Muscle layer of duodenum (tissue), 2 donors: ENCODE measurements around the gene ETS2.

Experiments used
- H3K27ac ChIP-seq: one replicate; pipeline ENCODE4 v1.7.0; 2013; ENCODE audit warnings: mild to moderate bottlenecking, low read length
- H3K27me3 ChIP-seq: one replicate; pipeline ENCODE4 v1.7.0; 2013; ENCODE audit warnings: low read depth, mild to moderate bottlenecking, control low read depth, low read length
- H3K36me3 ChIP-seq, 2 donors: one replicate each; pipeline ENCODE4 v1.7.0; 2013; ENCODE audit warnings: low read length in 2 of 2, control low read depth in 1 of 2, mild to moderate bottlenecking in 1 of 2; ENCODE audit not compliant: insufficient read depth in 2 of 2, control insufficient read depth in 1 of 2
- H3K4me1 ChIP-seq, 2 donors: one replicate each; pipeline ENCODE4 v1.7.0; 2013; ENCODE audit warnings: low read length in 2 of 2, mild to moderate bottlenecking in 2 of 2, control low read depth in 1 of 2, moderate library complexity in 1 of 2; ENCODE audit not compliant: insufficient read depth in 2 of 2, control insufficient read depth in 1 of 2
- H3K4me3 ChIP-seq, 2 donors: one replicate each; pipeline ENCODE4 v1.7.0; 2013; ENCODE audit warnings: low read length in 2 of 2, low read depth in 1 of 2, mild to moderate bottlenecking in 1 of 2
- H3K9me3 ChIP-seq, 2 donors: one replicate each; pipeline ENCODE4 v1.7.0; 2013; ENCODE audit warnings: low read length in 2 of 2, control low read depth in 1 of 2, mild to moderate bottlenecking in 1 of 2; ENCODE audit not compliant: control insufficient read depth in 1 of 2
- donor health status: healthy.

ETS2 gene

DNA sequence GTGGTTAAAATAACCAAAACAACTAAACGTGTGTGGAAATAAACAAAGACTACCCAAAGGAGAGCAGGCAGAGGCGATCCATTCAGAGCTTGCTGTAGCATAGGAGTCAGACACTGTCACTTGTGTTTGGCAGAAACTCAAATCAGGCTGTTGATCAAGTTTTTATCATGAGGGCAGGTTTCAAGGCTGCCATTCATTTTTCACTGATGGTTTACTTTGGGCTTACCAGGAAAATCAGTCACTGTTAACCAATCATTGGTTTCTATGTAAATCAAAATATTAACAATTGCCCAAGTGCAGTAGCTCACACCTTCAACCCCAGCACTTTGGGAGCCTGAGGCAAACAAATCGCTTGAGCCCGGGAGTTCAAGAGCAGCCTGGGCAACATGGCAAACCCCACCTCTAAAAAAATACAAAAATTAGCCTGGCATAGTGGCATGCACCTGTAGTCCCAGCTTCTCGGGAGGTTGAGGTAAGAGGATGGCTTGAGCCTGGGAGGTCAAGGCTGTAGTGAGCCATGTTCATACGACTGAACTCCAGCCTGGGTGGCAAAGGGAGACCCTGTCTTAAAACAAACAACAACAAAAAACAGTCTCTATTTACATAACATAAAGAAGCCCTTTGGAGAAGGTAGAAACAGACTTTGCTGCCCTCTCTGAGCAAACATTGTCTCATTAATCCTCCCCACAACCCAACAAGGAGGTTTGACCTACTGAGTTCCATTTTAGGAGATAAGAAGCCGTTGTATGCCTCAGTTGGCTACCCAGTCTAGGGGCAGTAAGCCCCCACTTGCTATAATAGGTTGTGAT lies 21.1 kb upstream of the ETS2 start:
- H3K27ac ChIP-seq, result peak overlapping the region; percentile 22
- H3K27me3 ChIP-seq, result no peaks in the 10 kb centered on the region

DNA sequence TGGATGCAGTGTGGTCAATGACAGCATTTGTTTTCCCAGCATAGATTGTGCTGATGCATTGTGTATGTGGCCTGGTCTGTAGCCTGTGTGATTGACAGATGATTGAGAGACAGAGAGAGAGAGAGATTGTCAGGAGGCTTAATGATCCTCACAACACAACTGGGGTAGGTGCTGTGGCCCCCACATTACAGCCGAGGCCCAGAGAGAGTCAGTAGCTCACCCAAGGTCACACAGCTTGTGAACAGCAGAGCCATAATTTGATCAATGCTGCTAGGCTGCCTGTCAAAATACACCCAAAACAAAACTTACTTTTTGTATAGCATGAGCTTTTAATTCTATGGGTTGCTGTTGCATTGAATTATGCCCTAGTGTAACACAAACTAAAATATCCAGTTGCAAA lies 20.2 kb upstream of the ETS2 start:
- Histone ChIP-seq H3K4me1 (peaks cover 0 to 4% of the 10 kb centered on the region in 2 donors), H3K9me3 (peaks cover 6 to 14% of the 10 kb centered on the region in 2 donors), H3K27ac (peak overlapping the region; percentile 22), H3K36me3 (no peaks in the 10 kb centered on the region), H3K27me3 (no peaks in the 10 kb centered on the region), H3K4me3 (no peak overlapping the region)

More for the DNA sequence above, 21.1 kb upstream of the ETS2 start:
- no peaks in the 10 kb centered on the region for H3K36me3 ChIP-seq
- H3K4me3 ChIP-seq, result no peak overlapping the region
- H3K4me1 ChIP-seq, result peaks cover 0 to 4% of the 10 kb centered on the region in 2 donors
- peaks cover 6 to 14% of the 10 kb centered on the region in 2 donors for H3K9me3 ChIP-seq

DNA sequence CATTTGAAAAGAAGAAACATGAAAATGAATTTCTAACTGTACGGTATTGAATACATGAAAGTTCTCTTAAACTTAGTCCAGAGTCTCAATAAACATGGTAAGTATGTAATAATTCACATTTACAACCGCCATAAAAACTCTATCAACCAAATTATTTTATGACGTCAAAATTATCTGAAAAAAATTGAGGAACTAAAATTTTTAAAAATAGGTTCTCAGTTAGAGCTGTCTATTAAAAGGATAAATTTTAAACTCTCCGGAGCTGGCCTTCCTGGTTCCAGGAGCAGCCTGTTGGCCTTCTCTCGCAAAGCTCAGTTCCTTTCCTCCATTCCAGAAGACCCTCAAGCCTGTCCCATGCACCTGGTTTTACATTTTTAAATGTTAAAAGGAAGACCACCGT lies 18.7 kb upstream of the ETS2 start:
- Histone ChIP-seq H3K4me1 (peaks cover 0 to 4% of the 10 kb centered on the region in 2 donors), H3K27ac (peak overlapping the region; percentile 62)

GRCh38 chr21:38787461-38788274 lies 18.1 kb upstream of the ETS2 start:
- Histone ChIP-seq H3K36me3 (no peaks in the 10 kb centered on the region), H3K27me3 (no peaks in the 10 kb centered on the region), H3K4me1 (peaks cover 0 to 4% of the 10 kb centered on the region in 2 donors), H3K4me3 (no peak overlapping the region), H3K9me3 (peaks cover 0 to 11% of the 10 kb centered on the region in 2 donors), H3K27ac (peak overlapping the region; percentile 77)

More for the DNA sequence above, 18.7 kb upstream of the ETS2 start:
- no peaks in the 10 kb centered on the region for H3K27me3 ChIP-seq
- no peaks in the 10 kb centered on the region for H3K36me3 ChIP-seq
- H3K9me3 ChIP-seq, result peaks cover 5 to 17% of the 10 kb centered on the region in 2 donors
- H3K4me3 ChIP-seq, result no peak overlapping the region

DNA sequence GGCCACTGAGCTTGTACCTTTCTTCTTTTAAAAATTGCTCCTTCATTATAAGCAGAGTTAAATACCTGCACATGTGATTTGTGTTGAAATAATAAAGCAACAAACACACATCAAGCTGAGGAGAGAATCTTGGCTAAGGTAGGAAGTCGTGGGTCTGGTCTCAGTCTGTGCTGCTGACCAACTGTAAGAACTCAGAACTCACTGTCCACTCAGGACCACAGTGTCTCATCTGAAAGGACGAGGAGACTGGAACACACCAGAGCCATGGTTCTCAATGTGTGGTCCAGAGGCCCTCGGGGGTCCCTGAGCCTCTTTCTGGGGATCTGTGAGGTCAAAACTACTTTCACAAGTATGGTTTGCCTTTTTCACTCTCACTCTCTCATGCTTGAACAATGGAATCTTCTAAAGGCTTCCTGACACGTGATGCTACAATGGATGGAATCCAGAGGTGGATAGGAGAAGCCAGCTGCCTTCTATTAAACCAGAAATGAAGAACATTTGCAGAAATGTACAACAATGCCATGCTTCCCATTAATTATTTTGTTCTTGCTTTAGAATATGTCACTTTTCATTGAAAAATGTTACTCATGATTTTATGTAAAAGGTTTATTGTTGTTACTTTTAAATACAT lies 17.3 kb upstream of the ETS2 start:
- peaks cover 0 to 4% of the 10 kb centered on the region in 2 donors for H3K9me3 ChIP-seq
- H3K27me3 ChIP-seq, result no peaks in the 10 kb centered on the region
- H3K36me3 ChIP-seq, result no peaks in the 10 kb centered on the region
- H3K4me3 ChIP-seq, result no peak overlapping the region
- peaks cover 0 to 4% of the 10 kb centered on the region in 2 donors for H3K4me1 ChIP-seq
- peak overlapping the region; percentile 77 for H3K27ac ChIP-seq

DNA sequence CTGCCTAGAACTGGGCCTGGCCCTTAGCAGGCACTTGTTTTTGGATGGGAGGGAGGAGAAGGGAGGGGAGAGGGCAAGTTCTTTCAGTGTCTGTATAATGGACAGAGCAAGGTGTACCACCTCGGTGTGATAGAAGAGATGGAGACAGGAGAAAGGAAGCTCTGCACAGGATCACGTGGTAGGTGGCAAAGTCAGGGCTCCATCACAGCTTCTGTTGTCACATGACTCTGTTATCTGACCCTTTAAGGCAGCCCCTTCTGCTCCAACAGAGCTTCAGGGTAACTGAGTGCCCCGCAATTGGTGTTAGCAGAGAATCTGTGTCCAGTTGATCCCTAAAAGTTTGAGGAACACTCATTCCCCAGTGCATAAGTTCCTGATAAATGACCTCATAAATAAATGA lies 16.5 kb upstream of the ETS2 start:
- Histone ChIP-seq H3K27me3 (no peaks in the 10 kb centered on the region), H3K27ac (peak overlapping the region; percentile 39), H3K9me3 (peaks cover 0 to 4% of the 10 kb centered on the region in 2 donors), H3K4me1 (peaks cover 0 to 4% of the 10 kb centered on the region in 2 donors), H3K4me3 (no peak overlapping the region), H3K36me3 (no peaks in the 10 kb centered on the region)

GRCh38 chr21:38790059-38790458 lies 15.7 kb upstream of the ETS2 start:
- H3K36me3 ChIP-seq, result no peaks in the 10 kb centered on the region
- no peak overlapping the region for H3K4me3 ChIP-seq
- peaks cover 0 to 4% of the 10 kb centered on the region in 2 donors for H3K4me1 ChIP-seq
- peak overlapping the region; percentile 61 for H3K27ac ChIP-seq
- no peaks in the 10 kb centered on the region for H3K27me3 ChIP-seq
- H3K9me3 ChIP-seq, result peaks cover 0 to 4% of the 10 kb centered on the region in 2 donors

GRCh38 chr21:38790961-38791360 lies 14.8 kb upstream of the ETS2 start:
- Histone ChIP-seq H3K9me3 (peaks cover 0 to 4% of the 10 kb centered on the region in 2 donors), H3K36me3 (no peaks in the 10 kb centered on the region), H3K27ac (no peak overlapping the region), H3K4me3 (no peak overlapping the region), H3K4me1 (peaks cover 0 to 4% of the 10 kb centered on the region in 2 donors), H3K27me3 (no peaks in the 10 kb centered on the region)

- H3K4me1 ChIP-seq, result peaks cover 0 to 4% of the 10 kb centered on the region in 2 donors
- H3K9me3 ChIP-seq, result peaks cover 0 to 4% of the 10 kb centered on the region in 2 donors
- no peaks in the 10 kb centered on the region for H3K36me3 ChIP-seq
Measured at GRCh38 chr21:38792676-38793459, 12.9 kb upstream of the ETS2 start.

GRCh38 chr21:38793926-38794713 lies 11.6 kb upstream of the ETS2 start:
- Histone ChIP-seq H3K36me3 (no peaks in the 10 kb centered on the region), H3K4me1 (no peaks in the 10 kb centered on the region), H3K27ac (peak overlapping the region; percentile 78), H3K9me3 (peaks cover 0 to 4% of the 10 kb centered on the region in 2 donors), H3K4me3 (no peak overlapping the region), H3K27me3 (no peaks in the 10 kb centered on the region)

More at GRCh38 chr21:38792676-38793459, 12.9 kb upstream of the ETS2 start:
- no peak overlapping the region for H3K4me3 ChIP-seq
- H3K27ac ChIP-seq, result no peak overlapping the region
- H3K27me3 ChIP-seq, result no peaks in the 10 kb centered on the region
